ENCODE measurements around the gene PBXIP1.

Gene PBXIP1

DNA sequence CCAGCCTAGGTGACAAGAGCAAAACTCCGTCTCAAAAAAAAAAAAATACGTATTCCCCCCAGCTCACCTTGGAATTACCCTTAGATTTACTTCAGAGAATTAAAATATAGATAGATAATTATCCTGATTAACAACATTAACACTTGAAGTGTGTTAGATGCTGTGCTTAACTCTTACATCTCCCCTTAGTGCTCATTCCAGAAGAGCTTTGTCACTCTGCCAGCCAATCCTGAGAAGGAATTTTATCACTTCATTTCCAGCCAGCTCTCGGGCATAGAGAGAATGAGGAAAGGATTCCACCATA is 16.3 kb upstream of the PBXIP1 start:
- TF ChIP-seq, protein P1, sequence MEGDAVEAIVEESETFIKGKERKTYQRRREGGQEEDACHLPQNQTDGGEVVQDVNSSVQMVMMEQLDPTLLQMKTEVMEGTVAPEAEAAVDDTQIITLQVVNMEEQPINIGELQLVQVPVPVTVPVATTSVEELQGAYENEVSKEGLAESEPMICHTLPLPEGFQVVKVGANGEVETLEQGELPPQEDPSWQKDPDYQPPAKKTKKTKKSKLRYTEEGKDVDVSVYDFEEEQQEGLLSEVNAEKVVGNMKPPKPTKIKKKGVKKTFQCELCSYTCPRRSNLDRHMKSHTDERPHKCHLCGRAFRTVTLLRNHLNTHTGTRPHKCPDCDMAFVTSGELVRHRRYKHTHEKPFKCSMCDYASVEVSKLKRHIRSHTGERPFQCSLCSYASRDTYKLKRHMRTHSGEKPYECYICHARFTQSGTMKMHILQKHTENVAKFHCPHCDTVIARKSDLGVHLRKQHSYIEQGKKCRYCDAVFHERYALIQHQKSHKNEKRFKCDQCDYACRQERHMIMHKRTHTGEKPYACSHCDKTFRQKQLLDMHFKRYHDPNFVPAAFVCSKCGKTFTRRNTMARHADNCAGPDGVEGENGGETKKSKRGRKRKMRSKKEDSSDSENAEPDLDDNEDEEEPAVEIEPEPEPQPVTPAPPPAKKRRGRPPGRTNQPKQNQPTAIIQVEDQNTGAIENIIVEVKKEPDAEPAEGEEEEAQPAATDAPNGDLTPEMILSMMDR (IDR thresholded peaks at IDR 0.05; ENCODE audit: borderline replicate concordance, control extremely low read depth, extremely low read depth, insufficient read depth, missing control alignments): no peak
- in situ Hi-C loops (cut with MboI; ENCODE audit: low sequenced_read_pairs, unreplicated experiment): no loop called here
- no peak for DNase-seq (ENCODE audit: low spot score)

DNA sequence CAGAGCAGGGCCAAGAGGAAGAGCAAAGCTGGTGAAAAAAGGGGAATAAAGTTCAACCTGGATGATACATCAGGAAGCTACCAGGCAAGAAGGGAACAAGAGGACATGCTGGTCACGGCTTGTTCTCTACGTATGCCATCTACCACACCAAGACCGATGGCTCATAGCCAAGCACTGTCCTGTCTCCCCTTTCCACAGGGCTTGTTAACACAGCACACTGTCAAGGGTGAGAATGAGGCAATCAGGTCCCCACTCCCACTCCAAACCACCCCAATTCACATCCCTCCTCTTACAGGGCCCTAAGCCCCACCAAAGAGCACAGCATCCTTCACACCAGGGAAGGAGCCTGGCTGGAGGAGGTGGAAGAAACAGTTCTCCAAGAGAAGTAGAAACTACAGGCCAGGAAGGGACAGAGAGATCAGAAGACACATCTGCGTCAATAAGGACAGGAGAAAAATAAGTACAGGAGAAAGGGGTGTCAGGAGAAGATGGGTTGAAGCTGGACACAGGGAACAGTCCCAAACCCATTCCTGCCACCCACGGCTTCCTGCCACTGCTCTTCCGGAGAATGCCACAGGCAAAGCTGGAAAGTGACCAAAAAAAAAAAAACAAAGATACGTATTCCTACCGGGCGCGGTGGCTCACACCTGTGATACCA is 15.6 kb upstream of the PBXIP1 start:
- DNase-seq (ENCODE audit: low spot score): no peak
- TF ChIP-seq, protein P1 (IDR thresholded peaks at IDR 0.05; ENCODE audit: borderline replicate concordance, control extremely low read depth, extremely low read depth, insufficient read depth, missing control alignments): no peak
- in situ Hi-C loops (cut with MboI; ENCODE audit: low sequenced_read_pairs, unreplicated experiment): no loop called here

DNA sequence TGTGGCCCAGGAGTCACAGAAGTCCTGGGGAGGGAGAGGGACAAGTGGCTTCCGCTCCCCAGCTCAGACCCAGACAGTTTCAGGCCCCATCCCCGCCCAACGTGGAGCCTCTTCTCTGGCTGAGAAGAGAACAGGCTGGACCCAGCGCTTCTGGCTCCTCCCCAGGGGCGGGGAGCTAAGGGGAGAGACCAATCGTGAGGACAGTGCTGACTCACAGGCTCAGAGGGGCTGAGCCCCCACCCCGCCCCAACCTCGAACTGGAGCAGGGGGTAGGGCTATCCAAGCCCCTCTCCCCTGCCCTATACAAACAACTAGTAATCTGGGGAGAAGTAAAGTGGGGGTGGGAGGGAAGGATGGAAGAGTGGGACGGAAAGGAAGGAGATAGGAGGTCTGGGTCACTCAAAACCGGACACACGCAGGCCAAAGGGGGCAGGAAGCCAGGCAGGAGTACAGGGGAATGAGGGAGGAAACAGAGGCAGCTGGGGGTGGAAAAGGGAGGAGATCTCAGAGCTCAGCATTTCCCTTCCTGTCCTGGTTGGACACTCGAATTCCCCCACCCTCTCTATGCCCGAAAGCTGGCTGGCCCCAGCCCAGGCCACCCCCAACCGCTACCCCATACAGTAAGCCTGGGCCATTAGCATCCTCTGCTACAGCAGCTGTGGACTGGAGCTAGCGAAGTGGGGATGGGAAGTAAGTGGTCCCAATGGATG is 14.9 kb upstream of the PBXIP1 start, which contains the start of gene SHC1:
Gene SHC1, minus strand, starts transcription at position 117 of the 710 bp plus-strand sequence. CDS start 221 bp downstream, outside the sequence.
- DNase-seq (ENCODE audit: low spot score): peak; percentile 85
- TF ChIP-seq, protein P1 (IDR thresholded peaks at IDR 0.05; ENCODE audit: borderline replicate concordance, control extremely low read depth, extremely low read depth, insufficient read depth, missing control alignments): no peak
- in situ Hi-C loops (cut with MboI; ENCODE audit: low sequenced_read_pairs, unreplicated experiment): no loop called here

DNA sequence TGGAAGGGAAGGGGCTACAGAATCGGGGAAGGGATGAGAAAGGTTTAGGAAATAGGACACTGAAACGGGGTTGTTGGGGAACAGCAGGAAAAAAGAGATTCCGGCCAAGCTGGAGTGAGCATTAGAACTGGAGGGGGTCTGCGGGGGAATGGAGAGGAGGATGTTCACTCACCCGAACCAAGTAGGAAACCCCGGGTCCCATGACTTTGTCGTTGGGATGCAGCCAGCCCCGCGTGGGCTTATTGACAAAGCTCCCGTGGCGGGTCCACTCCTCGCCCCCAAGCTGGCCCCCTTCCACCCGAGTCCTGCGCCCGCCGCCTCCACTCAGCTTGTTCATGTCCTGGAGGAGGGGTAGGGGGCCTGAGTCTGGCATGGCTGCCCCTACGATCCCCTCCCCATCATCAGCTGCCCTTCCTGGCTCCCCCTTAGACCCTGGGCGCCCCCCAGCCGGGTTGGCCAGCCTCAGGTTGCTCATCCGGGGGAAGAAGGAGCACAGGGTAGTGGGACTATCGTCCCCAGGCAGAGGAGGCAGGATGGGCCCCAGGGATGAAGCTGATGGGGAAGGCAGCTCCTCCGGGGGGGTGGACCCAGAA is 14.1 kb upstream of the PBXIP1 start:
- DNase-seq (ENCODE audit: low spot score): no peak

DNA sequence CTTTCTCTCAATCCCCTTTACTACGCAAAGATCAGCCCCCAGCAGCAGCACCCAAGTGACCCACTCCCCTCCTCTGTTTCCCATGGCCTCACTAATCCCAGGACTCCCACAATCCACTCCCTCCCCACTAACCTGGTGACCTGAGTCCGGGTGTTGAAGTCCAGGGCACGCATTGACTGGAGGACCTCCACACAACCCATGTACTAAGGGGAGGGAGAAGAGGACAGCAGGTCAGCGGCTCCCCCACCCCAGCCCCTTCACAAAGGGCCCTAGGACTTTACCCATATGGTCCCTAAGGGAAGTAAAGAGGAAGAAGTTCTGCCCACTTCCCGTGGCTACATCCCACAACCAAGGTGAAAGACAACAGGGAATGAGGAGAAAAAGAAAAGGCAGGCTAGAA is 13.3 kb upstream of the PBXIP1 start:
- TF ChIP-seq, protein P1 (IDR thresholded peaks at IDR 0.05; ENCODE audit: borderline replicate concordance, control extremely low read depth, extremely low read depth, insufficient read depth, missing control alignments): no peak
- in situ Hi-C loops (cut with MboI; ENCODE audit: low sequenced_read_pairs, unreplicated experiment): no loop called here
- no peak for DNase-seq (ENCODE audit: low spot score)

More for the DNA sequence above, 14.1 kb upstream of the PBXIP1 start:
- in situ Hi-C loops (cut with MboI; ENCODE audit: low sequenced_read_pairs, unreplicated experiment): no loop called here
- TF ChIP-seq, protein P1 (IDR thresholded peaks at IDR 0.05; ENCODE audit: borderline replicate concordance, control extremely low read depth, extremely low read depth, insufficient read depth, missing control alignments): no peak

DNA sequence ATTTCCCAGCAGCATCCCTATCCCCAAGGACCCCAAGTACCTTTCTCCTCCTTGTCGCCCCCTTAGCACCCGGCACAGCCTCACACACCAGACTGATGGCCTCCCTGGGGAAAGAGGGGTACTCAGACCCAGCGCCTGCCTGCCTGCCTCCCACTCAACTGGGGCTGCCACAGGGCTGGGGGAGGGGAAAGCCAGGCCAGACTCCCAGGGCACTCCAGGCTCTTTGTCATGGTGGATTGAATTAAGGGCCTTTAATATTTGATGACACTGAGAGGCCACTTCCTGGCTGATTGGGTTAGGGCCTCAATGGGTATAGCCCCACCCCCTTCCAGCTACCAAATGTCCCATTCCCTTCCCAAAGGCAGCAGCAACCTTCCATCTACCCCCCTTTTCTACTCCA is 12.8 kb upstream of the PBXIP1 start:
- in situ Hi-C loops (cut with MboI; ENCODE audit: low sequenced_read_pairs, unreplicated experiment): no loop called here
- no peak for DNase-seq (ENCODE audit: low spot score)
- TF ChIP-seq, protein P1 (IDR thresholded peaks at IDR 0.05; ENCODE audit: borderline replicate concordance, control extremely low read depth, extremely low read depth, insufficient read depth, missing control alignments): no peak

Data from GM13976 (cell line).